GM19025 (cell line): ENCODE data around the gene CYB5R4.
A peak's percentile ranks its signal among the peaks of the same experiment; 100 is the strongest.

Experiments used
- ATAC-seq: cut with Tn5 transposase; IDR thresholded peaks from one replicate; pipeline ENCODE4 v1.9.1; 2021; ENCODE audit warnings: mild to moderate bottlenecking, low read depth, moderate library complexity; ENCODE audit not compliant: unreplicated experiment

Gene CYB5R4, protein sequence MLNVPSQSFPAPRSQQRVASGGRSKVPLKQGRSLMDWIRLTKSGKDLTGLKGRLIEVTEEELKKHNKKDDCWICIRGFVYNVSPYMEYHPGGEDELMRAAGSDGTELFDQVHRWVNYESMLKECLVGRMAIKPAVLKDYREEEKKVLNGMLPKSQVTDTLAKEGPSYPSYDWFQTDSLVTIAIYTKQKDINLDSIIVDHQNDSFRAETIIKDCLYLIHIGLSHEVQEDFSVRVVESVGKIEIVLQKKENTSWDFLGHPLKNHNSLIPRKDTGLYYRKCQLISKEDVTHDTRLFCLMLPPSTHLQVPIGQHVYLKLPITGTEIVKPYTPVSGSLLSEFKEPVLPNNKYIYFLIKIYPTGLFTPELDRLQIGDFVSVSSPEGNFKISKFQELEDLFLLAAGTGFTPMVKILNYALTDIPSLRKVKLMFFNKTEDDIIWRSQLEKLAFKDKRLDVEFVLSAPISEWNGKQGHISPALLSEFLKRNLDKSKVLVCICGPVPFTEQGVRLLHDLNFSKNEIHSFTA

DNA sequence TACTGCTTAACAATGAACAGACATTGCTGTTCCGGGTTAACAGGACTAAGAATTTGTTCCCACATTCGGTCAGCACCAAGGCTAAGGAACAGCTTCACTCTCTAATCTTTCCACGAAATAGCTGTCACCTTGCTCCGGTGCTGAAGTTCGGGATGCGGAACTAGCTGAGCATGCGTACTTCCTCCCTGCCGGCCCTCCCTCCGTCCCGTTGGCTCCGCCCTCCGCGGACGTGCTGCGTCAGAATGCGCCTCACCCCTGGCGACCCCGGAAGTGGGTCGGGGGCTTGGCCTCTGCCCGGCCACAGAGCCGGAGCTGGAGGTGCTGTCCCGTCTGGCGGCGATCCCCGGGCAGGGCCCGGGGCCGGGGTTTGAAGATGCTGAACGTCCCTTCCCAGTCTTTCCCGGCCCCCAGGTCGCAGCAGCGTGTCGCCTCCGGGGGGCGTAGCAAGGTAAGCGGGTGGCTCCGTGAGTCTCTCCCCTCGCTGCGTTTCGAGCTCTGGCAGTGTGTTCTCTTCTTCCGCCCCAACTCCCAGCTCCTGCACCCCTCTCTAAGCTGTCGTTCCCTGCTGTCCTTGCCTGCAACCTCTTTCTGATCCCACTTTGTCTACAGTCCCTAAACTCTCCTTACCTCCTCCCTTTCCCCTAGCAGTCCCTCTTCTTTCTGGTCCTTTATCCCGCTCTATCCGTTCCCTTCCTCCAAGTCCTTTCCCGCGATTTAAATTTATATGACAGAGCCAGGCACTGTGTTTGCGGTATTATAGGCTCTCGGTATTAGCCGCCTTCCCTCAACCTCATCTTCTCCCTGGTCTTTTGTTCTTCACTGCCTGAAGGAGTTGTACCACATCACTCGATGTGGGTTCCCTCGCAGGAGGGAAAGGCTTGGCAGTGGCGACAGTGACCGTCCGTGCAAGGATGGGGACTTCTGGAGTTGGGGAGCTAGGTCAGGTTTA is at the start of gene CYB5R4:
Gene CYB5R4, plus strand, starts transcription at position 280 of the 949 bp plus-strand sequence. Its CDS starts 94 bp downstream, at position 374.
- peak; percentile 99 for ATAC-seq

DNA sequence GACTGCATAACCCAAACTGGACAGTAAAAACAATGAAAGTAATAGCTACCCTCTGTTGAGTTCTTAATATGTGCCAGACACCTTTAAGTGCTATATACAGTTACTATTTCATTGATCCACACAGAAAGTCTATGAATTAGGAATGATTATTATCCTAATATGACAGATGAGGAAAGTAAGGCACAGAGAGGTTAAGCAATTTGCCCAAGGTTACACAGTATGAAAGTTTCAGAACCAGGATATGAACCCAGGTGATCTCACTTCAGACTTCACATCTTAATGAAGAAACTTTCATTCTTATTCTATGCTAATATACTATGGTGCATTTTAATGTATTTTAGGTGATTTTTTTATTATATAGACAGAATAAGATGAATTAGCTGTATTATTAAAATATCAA is 46.9 kb upstream of the CYB5R4 start:
- no peak for ATAC-seq

GRCh38 chr6:83815631-83816272 is 43.7 kb upstream of the CYB5R4 start:
- no peak for ATAC-seq

DNA sequence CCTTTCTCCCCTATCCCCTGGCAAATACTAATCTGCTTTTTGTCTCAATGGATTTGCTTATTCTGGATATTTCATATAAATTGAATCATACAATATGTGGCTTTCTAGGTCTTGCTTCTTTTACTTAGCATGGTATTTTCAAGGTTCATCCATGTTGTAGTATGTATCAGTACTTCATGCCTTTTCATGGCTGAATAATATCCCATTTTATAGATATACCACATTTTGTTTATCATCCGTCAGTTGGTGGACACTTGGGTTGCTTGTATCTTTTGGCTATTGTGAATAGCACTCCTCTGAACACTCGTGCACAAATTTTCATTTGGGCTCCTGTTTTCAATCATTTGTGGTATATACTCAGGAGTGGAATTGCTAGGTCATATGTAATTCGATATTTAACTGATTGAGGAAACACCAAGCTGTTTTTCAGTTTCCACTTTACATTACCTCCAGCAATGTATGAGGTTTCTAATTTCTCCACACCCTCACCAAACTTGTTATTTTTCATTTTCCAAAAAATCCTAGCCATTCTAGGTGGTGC is 36.8 kb upstream of the CYB5R4 start:
- ATAC-seq: no peak

DNA sequence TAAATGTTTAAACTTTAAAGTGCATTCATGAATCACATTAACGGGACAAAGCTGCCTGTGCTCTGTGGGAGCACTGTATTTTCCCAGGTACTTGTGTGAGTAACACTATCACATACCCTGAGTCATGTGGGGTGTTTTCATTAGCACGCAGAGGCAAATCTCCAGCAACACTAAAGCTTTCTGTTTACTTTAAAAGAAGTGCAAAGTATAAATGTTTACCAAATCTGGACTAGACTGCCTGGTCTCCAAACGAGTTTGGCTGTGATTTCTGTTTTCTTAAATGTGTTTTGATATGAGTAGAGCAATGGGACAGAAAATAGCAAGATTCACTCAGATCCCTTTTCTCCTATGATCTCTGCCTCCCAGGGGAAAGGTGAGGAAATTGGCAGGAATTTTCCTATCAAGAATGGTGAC is 35.1 kb upstream of the CYB5R4 start:
- ATAC-seq: no peak

GRCh38 chr6:83824831-83825230 is 34.7 kb upstream of the CYB5R4 start:
- no peak for ATAC-seq

DNA sequence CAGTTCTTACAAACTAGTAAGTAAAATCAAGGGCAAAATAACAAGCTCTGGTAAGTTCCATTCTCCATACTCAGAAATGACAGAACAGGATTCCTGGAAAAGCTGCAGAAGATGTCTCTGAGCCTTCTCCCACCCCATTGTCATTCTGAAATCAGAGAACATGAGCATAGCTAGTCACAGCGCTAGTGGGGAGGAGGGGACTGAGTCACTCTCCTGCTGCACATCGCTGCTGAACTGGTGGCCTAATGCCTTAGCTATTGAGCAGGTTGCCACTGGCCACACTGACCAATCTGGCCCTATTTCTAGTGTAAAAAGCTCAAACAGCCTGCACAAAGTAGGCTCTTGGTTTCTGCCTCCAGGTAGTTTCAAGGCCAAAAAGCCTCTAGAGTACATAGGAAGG is 32.4 kb upstream of the CYB5R4 start:
- ATAC-seq: no peak

GRCh38 chr6:83838727-83839126 is 20.8 kb upstream of the CYB5R4 start:
- ATAC-seq: no peak

GRCh38 chr6:83844170-83844569 is 15.3 kb upstream of the CYB5R4 start:
- ATAC-seq: no peak

- ATAC-seq: no peak
Observed at GRCh38 chr6:83846291-83846690, 13.2 kb upstream of the CYB5R4 start.

- peak; percentile 74 for ATAC-seq
Observed at GRCh38 chr6:83847179-83847578, 12.3 kb upstream of the CYB5R4 start.

- ATAC-seq: no peak
Observed at GRCh38 chr6:83849127-83849526, 10.4 kb upstream of the CYB5R4 start.

DNA sequence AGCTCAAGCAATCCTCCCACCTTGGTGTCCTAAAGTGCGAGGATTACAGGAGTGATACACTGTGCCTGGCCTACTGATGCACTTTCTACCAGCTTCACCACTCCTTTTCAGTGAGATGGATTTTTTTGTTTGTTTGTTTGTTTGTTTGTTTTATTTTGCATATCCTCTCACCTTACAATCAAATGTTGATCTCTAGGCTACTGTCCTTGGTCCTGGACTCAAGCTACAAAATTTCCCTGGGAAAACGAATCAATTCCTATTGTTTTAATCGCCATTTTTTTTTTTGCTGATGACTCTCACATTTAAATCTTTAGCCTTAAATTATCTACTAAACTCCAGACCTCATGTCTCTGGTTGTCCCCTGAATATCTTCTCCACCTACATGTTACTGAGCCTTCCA is 9.9 kb upstream of the CYB5R4 start:
- no peak for ATAC-seq

- ATAC-seq: no peak
Observed at GRCh38 chr6:83852528-83853177, 6.8 kb upstream of the CYB5R4 start.

- peak; percentile 50 for ATAC-seq
Observed at GRCh38 chr6:83853178-83854000, 6.1 kb upstream of the CYB5R4 start, which contains the start of gene RIPPLY2. RIPPLY2 (plus strand) TSS chr6:83853360; CDS start chr6:83853417, 57 bp downstream.

DNA sequence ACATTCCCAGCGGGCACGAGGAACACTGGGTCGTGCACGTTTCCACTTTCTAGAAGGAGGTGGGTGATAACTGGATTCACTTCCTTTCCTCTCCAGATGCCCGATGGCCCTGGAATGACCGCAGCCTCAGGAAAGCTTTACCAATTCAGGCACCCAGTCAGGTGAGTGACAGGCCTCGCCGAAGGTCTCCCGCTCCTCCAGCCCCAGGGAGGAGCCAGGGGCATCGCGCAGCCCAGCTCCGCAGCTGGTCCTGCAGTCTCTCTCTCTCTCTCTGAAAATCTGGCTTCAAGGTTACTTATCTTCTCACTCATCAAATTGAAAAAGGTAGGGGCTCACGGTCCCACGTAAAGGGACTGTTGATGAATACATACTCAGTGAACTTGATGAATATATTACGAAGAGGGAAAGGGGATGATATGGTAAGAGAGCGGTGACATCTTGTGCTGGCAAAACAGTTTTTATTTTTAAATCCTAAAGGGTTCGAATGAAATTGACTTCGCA is 5.4 kb upstream of the CYB5R4 start:
- no peak for ATAC-seq

- no peak for ATAC-seq
Observed at GRCh38 chr6:83854766-83855165, 4.7 kb upstream of the CYB5R4 start.

DNA sequence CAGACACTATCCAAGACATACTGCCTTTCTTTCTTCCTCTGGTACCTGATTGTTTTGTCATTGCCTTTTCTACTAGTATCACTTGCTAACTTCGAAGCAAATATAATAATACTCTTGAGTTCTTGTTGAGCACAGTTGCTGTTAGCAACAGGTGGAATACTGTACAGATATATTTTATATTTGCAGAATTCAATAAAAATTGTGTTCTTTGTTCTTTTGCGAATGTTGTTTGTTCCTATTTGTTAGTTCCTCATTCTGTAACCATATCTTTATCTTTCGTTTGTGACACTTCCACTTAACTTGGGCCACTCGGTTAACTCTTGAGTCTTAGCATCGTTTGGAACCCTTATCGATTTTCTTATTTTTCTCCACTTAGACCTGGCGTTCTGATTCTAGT is 868 bp downstream of the CYB5R4 start:
- no peak for ATAC-seq
